GM18870 (cell line): ENCODE measurements around the gene TAOK3.
A peak's percentile ranks its signal among the peaks of the same experiment; 100 is the strongest.
"Not testable (repeated sequence)": the region's sequence is repeated elsewhere in the genome, so short reads cannot be mapped to it uniquely, and the experiment has no call there.

Source experiments
- ATAC-seq: cut with Tn5 transposase; IDR thresholded peaks from one replicate; pipeline ENCODE4 v1.9.1; 2021; ENCODE audit warnings: moderate library complexity; ENCODE audit not compliant: unreplicated experiment

TAOK3 gene

GRCh38 chr12:118372541-118373495 is at the start of gene TAOK3:
Gene TAOK3 (minus strand): TSS chr12:118372907. CDS start chr12:118255567, 117,340 bp downstream.
- ATAC-seq = peak; percentile 76

GRCh38 chr12:118420673-118421072 is 48.0 kb upstream of the TAOK3 start:
- no peak for ATAC-seq

- ATAC-seq = no peak
Observed at GRCh38 chr12:118418385-118419057, 45.8 kb upstream of the TAOK3 start.

- no peak for ATAC-seq
Observed at GRCh38 chr12:118417942-118418341, 45.2 kb upstream of the TAOK3 start.

- ATAC-seq = no peak
Observed at GRCh38 chr12:118409834-118410233, 37.1 kb upstream of the TAOK3 start.

GRCh38 chr12:118408241-118408640 is 35.5 kb upstream of the TAOK3 start:
- not testable (repeated sequence) for ATAC-seq

- no peak for ATAC-seq
Observed at GRCh38 chr12:118404876-118405521, 32.3 kb upstream of the TAOK3 start.

- no peak for ATAC-seq
Observed at GRCh38 chr12:118402251-118402650, 29.5 kb upstream of the TAOK3 start.

GRCh38 chr12:118398940-118399339 is 26.2 kb upstream of the TAOK3 start:
- no peak for ATAC-seq

- no peak for ATAC-seq
Observed at GRCh38 chr12:118398524-118398923, 25.8 kb upstream of the TAOK3 start.

GRCh38 chr12:118397708-118398440 is 25.2 kb upstream of the TAOK3 start:
- no peak for ATAC-seq

GRCh38 chr12:118391836-118392235 is 19.1 kb upstream of the TAOK3 start:
- ATAC-seq = no peak

GRCh38 chr12:118391424-118391823 is 18.7 kb upstream of the TAOK3 start:
- no peak for ATAC-seq

GRCh38 chr12:118377884-118378470 is 5.3 kb upstream of the TAOK3 start:
- ATAC-seq = no peak

GRCh38 chr12:118377021-118377883 is 4.5 kb upstream of the TAOK3 start:
- no peak for ATAC-seq

- ATAC-seq = no peak
Observed at GRCh38 chr12:118376089-118377020, 3.6 kb upstream of the TAOK3 start, which contains the start of gene SUDS3. Gene SUDS3 (plus strand): TSS chr12:118376555. CDS start chr12:118376692, 137 bp downstream.

- ATAC-seq = no peak
Observed at GRCh38 chr12:118375348-118375747, 2.6 kb upstream of the TAOK3 start.

GRCh38 chr12:118374909-118375308 is 2.2 kb upstream of the TAOK3 start:
- no peak for ATAC-seq
